ENCODE results near the gene MXRA8. TPM values are rescaled to one million over a fixed set of nuclear protein-coding genes. Genes with fewer than 3 reads are reported as not detected.

The MXRA8 gene
- total RNA-seq, 1 experiment from 2014 or later, result 9.6 TPM

- Histone ChIP-seq H2BK20ac (ENCODE audit: low read depth, low read length, poor library complexity, severe bottlenecking) (no peak overlapping the region), H3K23me2 (ENCODE audit: insufficient read length, low read depth, low read length, poor library complexity, severe bottlenecking) (peaks cover 7% of the 10 kb centered on the region), H2BK120ac (ENCODE audit: low read depth, low read length, poor library complexity, severe bottlenecking) (no peak overlapping the region), H2BK15ac (ENCODE audit: low read depth, low read length) (no peak overlapping the region), H4K91ac (ENCODE audit: insufficient read length, low read depth, low read length) (no peak overlapping the region), H3K14ac (ENCODE audit: insufficient read depth, low read length) (no peak overlapping the region), H3T11ph (ENCODE audit: low read length) (no peak overlapping the region), H3K9me3 (ENCODE audit: control insufficient read depth, low read depth, low read length) (no peaks in the 10 kb centered on the region), H4K8ac (replicated peaks; ENCODE audit: insufficient read length, low read depth, low read length) (no peak overlapping the region), H3K18ac (ENCODE audit: insufficient read length, low read depth, low read length) (no peak overlapping the region), H4K20me1 (ENCODE audit: control insufficient read depth, insufficient read depth, insufficient read length) (no peaks in the 10 kb centered on the region), H2BK5ac (ENCODE audit: insufficient read length, low read length) (no peak overlapping the region), H3K79me2 (ENCODE audit: insufficient read depth, low read length) (peaks cover 4% of the 10 kb centered on the region; the same call in 1 of the 2 replicates), H3K23ac (ENCODE audit: insufficient read length, low read depth, low read length) (no peak overlapping the region), H3K4ac (ENCODE audit: low read depth, low read length) (no peak overlapping the region), H3K27me3 (ENCODE audit: insufficient read depth, low read length) (no peaks in the 10 kb centered on the region), H4K5ac (ENCODE audit: insufficient read length, low read depth, low read length) (no peak overlapping the region), H3K4me1 (ENCODE audit: insufficient read depth, low read length) (no peaks in the 10 kb centered on the region), H2BK12ac (ENCODE audit: insufficient read length, low read depth, low read length) (no peak overlapping the region), H3K56ac (ENCODE audit: insufficient read length, low read depth, low read length) (no peak overlapping the region), H3K9ac (ENCODE audit: extremely low read depth, insufficient read length, low read length) (no peak overlapping the region), H2AFZ (ENCODE audit: low read length) (no peak overlapping the region), H3K4me2 (ENCODE audit: insufficient read depth, insufficient read length, low read length) (no peak overlapping the region), H2AK5ac (ENCODE audit: insufficient read length, low read length) (no peak overlapping the region), H3K27ac (ENCODE audit: insufficient read length, low read depth, low read length) (no peak overlapping the region), H3K79me1 (ENCODE audit: insufficient read depth, low read depth, low read length, poor library complexity, severe bottlenecking) (peaks cover 16% of the 10 kb centered on the region)
- no CpG with 5 or more reads among the region's 16 CpGs for WGBS (ENCODE audit: extremely low coverage, insufficient read length, low lambda C conversion rate)
- H3K36me3 Mint-ChIP-seq (ENCODE audit: insufficient read depth in 1 of 3, low read depth in 3 of 3), result peaks cover 6 to 14% (median 12%) of the 10 kb centered on the region in 3 experiments; a peak in 6 of 7 replicates
- TF ChIP-seq CTCF (conservative IDR thresholded peaks at IDR 0.05), result no peak
- no peaks in the 10 kb centered on the region for H3K27me3 Mint-ChIP-seq (ENCODE audit: low read depth)
- H3K27ac Mint-ChIP-seq, result no peak overlapping the region
- peaks cover 6 to 11% of the 10 kb centered on the region in 2 experiments for H3K4me1 Mint-ChIP-seq
- no peak overlapping the region for H3K4me3 Mint-ChIP-seq
- no peak for DNase-seq
- H3K9me3 Mint-ChIP-seq, result no peaks in the 10 kb centered on the region
These were observed 19.3 kb upstream of the MXRA8 start for GRCh38 chr1:1377540-1378205.

Data from H9 (cell line).